ENCODE measurements around the gene MSI2.

DNA sequence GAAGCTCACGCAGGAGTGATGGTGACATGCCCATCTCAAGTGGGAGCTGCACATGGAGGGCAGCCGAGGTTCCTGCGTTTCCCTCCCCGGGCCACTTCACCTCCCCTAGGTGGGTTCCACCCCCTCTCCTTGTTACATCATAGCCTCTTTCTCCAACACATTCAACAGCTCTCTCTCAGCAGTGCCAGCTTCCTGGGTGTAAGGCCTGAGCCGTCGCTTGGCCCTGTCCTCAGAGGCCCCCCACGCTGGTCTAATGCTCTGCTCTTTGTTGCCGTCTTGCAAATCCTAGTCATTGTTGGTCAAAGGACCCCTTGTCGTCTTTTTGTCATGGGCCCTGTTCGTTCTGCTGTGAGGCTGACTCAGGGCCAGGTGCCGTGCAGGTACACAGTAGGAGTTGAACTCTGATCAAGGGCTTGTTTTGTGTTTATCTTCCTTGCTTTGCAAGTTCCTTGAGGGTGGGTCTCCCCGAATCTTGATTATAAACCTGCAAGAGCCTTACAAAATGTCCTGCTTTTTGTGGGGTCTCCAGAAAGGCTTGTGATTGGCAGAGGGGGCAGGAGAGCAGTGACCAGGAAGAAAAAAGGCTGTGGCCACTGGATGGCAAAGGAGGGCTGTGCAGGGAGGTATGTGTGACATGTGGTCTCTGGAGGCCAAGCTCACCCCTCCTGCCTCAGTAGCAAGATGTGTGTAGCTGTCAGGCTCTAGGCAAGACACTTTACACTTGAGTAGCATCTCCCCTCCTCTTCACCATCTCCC is 352.2 kb downstream of the MSI2 start:
- TF ChIP-seq, protein P1, sequence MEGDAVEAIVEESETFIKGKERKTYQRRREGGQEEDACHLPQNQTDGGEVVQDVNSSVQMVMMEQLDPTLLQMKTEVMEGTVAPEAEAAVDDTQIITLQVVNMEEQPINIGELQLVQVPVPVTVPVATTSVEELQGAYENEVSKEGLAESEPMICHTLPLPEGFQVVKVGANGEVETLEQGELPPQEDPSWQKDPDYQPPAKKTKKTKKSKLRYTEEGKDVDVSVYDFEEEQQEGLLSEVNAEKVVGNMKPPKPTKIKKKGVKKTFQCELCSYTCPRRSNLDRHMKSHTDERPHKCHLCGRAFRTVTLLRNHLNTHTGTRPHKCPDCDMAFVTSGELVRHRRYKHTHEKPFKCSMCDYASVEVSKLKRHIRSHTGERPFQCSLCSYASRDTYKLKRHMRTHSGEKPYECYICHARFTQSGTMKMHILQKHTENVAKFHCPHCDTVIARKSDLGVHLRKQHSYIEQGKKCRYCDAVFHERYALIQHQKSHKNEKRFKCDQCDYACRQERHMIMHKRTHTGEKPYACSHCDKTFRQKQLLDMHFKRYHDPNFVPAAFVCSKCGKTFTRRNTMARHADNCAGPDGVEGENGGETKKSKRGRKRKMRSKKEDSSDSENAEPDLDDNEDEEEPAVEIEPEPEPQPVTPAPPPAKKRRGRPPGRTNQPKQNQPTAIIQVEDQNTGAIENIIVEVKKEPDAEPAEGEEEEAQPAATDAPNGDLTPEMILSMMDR (IDR thresholded peaks at IDR 0.05; ENCODE audit: insufficient read depth, low read depth, low read length) = no peak
- TF ChIP-seq EZH2 (IDR thresholded peaks at IDR 0.05; ENCODE audit: insufficient read depth, low read length) = no peak
